WERI-Rb-1 (cell line): ENCODE data around the gene THSD7B.

Experiments
- DNase-seq: peaks from one replicate; pipeline ENCODE4 v3.0.0-alpha.2; 2020
- H3K27ac ChIP-seq: fragments of 250-450 bp; sonication (Bioruptor Pico); 2 replicates; pipeline ENCODE4 v1.5.1; 2020; ENCODE audit warnings: mild to moderate bottlenecking, moderate library complexity
- H3K27me3 ChIP-seq: fragments of 250-450 bp; sonication (Bioruptor Pico); 2 replicates; pipeline ENCODE4 v1.5.1; 2021; ENCODE audit warnings: mild to moderate bottlenecking, low read depth, moderate library complexity; ENCODE audit not compliant: insufficient read depth, severe bottlenecking
- H3K36me3 ChIP-seq: fragments of 250-450 bp; sonication (Bioruptor Pico); 2 replicates; pipeline ENCODE4 v1.5.1; 2020; ENCODE audit warnings: mild to moderate bottlenecking, moderate library complexity
- H3K4me3 ChIP-seq: 2 replicates; pipeline ENCODE4 v1.5.1; 2011; ENCODE audit warnings: low read depth, mild to moderate bottlenecking, control low read depth, low read length
- H3K9me3 ChIP-seq: fragments of 250-450 bp; sonication (Bioruptor Pico); 2 replicates; pipeline ENCODE4 v1.5.1; 2021; ENCODE audit warnings: mild to moderate bottlenecking, moderate library complexity; ENCODE audit not compliant: severe bottlenecking
- TF ChIP-seq, protein P1 (sequence below): IDR thresholded peaks from 2 replicates; pipeline ENCODE4 v1.5.1; 2011; ENCODE audit warnings: low read depth, mild to moderate bottlenecking, control low read depth, inconsistent platforms, low read length

Gene THSD7B

GRCh38 chr2:137379186-137379585 is 613.8 kb downstream of the THSD7B start:
- TF ChIP-seq, protein P1, sequence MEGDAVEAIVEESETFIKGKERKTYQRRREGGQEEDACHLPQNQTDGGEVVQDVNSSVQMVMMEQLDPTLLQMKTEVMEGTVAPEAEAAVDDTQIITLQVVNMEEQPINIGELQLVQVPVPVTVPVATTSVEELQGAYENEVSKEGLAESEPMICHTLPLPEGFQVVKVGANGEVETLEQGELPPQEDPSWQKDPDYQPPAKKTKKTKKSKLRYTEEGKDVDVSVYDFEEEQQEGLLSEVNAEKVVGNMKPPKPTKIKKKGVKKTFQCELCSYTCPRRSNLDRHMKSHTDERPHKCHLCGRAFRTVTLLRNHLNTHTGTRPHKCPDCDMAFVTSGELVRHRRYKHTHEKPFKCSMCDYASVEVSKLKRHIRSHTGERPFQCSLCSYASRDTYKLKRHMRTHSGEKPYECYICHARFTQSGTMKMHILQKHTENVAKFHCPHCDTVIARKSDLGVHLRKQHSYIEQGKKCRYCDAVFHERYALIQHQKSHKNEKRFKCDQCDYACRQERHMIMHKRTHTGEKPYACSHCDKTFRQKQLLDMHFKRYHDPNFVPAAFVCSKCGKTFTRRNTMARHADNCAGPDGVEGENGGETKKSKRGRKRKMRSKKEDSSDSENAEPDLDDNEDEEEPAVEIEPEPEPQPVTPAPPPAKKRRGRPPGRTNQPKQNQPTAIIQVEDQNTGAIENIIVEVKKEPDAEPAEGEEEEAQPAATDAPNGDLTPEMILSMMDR = no peak
- DNase-seq = no peak
- Histone ChIP-seq H3K4me3 (no peak overlapping the region), H3K9me3 (peaks cover 10% of the 10 kb centered on the region), H3K27me3 (no peaks in the 10 kb centered on the region), H3K36me3 (no peaks in the 10 kb centered on the region), H3K27ac (no peak overlapping the region)

GRCh38 chr2:137380610-137381009 is 615.3 kb downstream of the THSD7B start:
- no peak overlapping the region for H3K27ac ChIP-seq
- no peaks in the 10 kb centered on the region for H3K27me3 ChIP-seq
- H3K36me3 ChIP-seq = no peaks in the 10 kb centered on the region
- no peak for DNase-seq
- no peak overlapping the region for H3K4me3 ChIP-seq
- H3K9me3 ChIP-seq = peaks cover 10% of the 10 kb centered on the region
- TF ChIP-seq, protein P1 = no peak

- H3K4me3 ChIP-seq = no peak overlapping the region
- H3K27me3 ChIP-seq = no peaks in the 10 kb centered on the region
- peaks cover 10% of the 10 kb centered on the region for H3K9me3 ChIP-seq
- no peak overlapping the region for H3K27ac ChIP-seq
- TF ChIP-seq, protein P1 = no peak
- no peaks in the 10 kb centered on the region for H3K36me3 ChIP-seq
- DNase-seq = no peak
These were observed 616.4 kb downstream of the THSD7B start for GRCh38 chr2:137381731-137382130.

DNA sequence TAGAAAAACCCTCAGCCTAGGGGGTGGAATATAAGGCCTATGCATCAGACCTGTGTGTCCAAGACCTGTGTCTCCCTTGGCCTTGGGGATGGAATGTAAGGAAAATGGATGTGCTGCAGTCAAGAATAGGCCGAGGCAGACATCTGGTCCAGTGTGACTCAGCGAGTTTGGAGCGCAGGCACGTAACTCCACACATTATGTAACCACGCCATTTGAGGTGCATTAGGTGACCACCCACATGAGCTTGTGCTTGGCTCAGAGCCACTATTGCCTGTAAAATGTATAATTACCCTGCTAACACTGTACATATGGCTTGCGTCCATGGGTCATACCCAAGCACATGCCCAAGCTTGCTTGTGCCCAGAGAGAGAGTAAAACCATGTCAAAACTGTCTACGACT is 618.0 kb downstream of the THSD7B start:
- TF ChIP-seq, protein P1 = no peak
- Histone ChIP-seq H3K36me3 (no peaks in the 10 kb centered on the region), H3K4me3 (no peak overlapping the region), H3K27ac (no peak overlapping the region), H3K27me3 (no peaks in the 10 kb centered on the region), H3K9me3 (peaks cover 10% of the 10 kb centered on the region)
- DNase-seq = no peak

DNA sequence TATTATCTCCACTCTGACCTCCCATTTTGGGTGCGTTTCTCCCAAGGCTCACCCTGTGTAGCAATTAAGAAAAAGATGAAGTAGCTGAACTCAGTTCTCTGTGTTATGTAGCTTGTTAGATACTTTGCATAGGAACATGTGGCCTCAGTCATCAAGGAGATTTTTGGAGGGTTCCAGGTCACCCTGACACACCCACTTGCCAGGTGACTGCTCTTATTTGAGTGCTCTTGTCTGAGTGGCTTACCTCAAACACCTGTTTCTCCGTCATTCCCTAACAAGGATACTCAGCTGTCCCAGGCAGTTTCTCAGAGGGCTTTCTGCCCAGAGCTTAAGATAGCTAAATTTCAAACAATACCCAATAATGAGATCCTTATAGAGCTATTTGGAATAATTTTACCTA is 621.7 kb downstream of the THSD7B start:
- H3K4me3 ChIP-seq = no peak overlapping the region
- H3K27me3 ChIP-seq = no peaks in the 10 kb centered on the region
- no peaks in the 10 kb centered on the region for H3K36me3 ChIP-seq
- TF ChIP-seq, protein P1 = no peak
- no peak overlapping the region for H3K27ac ChIP-seq
- DNase-seq = no peak
- peaks cover 10% of the 10 kb centered on the region for H3K9me3 ChIP-seq

DNA sequence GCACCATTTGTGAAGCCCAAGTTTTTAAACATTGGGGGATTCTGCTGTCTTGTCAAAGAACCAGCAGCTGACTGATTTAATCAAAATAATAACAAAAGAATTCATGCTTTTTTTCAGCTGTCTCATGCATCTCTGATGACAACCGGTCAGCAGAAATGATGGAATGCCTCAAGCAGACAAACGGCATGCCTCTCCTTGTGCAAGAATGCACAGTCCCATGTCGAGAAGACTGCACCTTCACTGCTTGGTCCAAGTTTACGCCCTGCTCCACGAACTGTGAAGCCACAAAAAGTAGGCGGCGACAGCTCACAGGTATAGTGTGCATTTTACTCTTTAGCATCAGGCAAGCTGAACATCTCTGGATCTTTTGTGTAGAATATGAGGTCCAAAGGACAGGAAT is 640.2 kb downstream of the THSD7B start:
- Histone ChIP-seq H3K36me3 (no peaks in the 10 kb centered on the region), H3K9me3 (no peaks in the 10 kb centered on the region), H3K4me3 (no peak overlapping the region), H3K27me3 (no peaks in the 10 kb centered on the region), H3K27ac (no peak overlapping the region)
- TF ChIP-seq, protein P1 = no peak
- no peak for DNase-seq
